GM23338 (cell line): ENCODE data around the gene NCKAP5. TPM values are rescaled to one million over a fixed set of nuclear protein-coding genes. Genes with fewer than 3 reads are reported as not detected.

Experiments
- ATAC-seq: fragments of 200-7000 bp; cut with Tn5 transposase; 3 replicates; pipeline ENCODE4 v1.9.1; 2020
- DNase-seq: peaks from one replicate; pipeline ENCODE4 v3.0.0-alpha.2; 2015; ENCODE audit warnings: low spot score
- H2AFZ ChIP-seq: fragments of 200-600 bp; sonication (generic); 2 replicates; pipeline ENCODE4 v1.8.0; 2016; ENCODE audit warnings: antibody characterized with exemption, mild to moderate bottlenecking, moderate library complexity
- H3F3A ChIP-seq: fragments of 200-600 bp; sonication (generic); replicated peaks from 2 replicates; pipeline ENCODE4 v1.8.0; 2017; ENCODE audit warnings: antibody characterized with exemption, mixed run types, low read depth
- H3K27ac ChIP-seq: fragments of 200-600 bp; sonication (generic); 2 replicates; pipeline ENCODE4 v1.6.1; 2016; ENCODE audit warnings: low read depth
- H3K27me3 ChIP-seq: fragments of 200-600 bp; sonication (generic); 2 replicates; pipeline ENCODE4 v1.8.0; 2016; ENCODE audit warnings: mild to moderate bottlenecking, mixed run types, moderate library complexity; ENCODE audit not compliant: insufficient read depth
- H3K36me3 ChIP-seq: fragments of 200-600 bp; sonication (generic); 2 replicates; pipeline ENCODE4 v1.8.0; 2016; ENCODE audit warnings: mild to moderate bottlenecking; ENCODE audit not compliant: insufficient read depth
- H3K4me1 ChIP-seq: fragments of 200-600 bp; sonication (generic); 2 replicates; pipeline ENCODE4 v1.8.0; 2016; ENCODE audit warnings: mild to moderate bottlenecking, moderate library complexity; ENCODE audit not compliant: insufficient read depth
- H3K4me2 ChIP-seq: fragments of 200-600 bp; sonication (generic); 2 replicates; pipeline ENCODE4 v1.7.1; 2017; ENCODE audit warnings: mixed run types
- H3K4me3 ChIP-seq: fragments of 200-600 bp; sonication (generic); 2 replicates; pipeline ENCODE4 v1.6.1; 2016; ENCODE audit warnings: mixed run types
- H3K79me2 ChIP-seq: fragments of 200-600 bp; sonication (generic); replicated peaks from 2 replicates; pipeline ENCODE4 v1.8.0; 2017; ENCODE audit warnings: mild to moderate bottlenecking; ENCODE audit not compliant: insufficient read depth
- H3K9me2 ChIP-seq: fragments of 200-600 bp; sonication (generic); 2 replicates; pipeline ENCODE4 v1.8.0; 2017; ENCODE audit not compliant: insufficient read depth
- H4K20me1 ChIP-seq: fragments of 200-600 bp; sonication (generic); replicated peaks from 2 replicates; pipeline ENCODE4 v1.8.0; 2017; ENCODE audit warnings: mild to moderate bottlenecking; ENCODE audit not compliant: insufficient read depth
- H3K27ac Mint-ChIP-seq: 2 replicates; pipeline ENCODE4 v1.8.0; 2020; ENCODE audit warnings: inconsistent platforms, mild to moderate bottlenecking, moderate library complexity, mixed read lengths
- H3K27me3 Mint-ChIP-seq: 3 replicates; pipeline ENCODE4 v1.8.0; 2022; ENCODE audit warnings: low read depth, mild to moderate bottlenecking, moderate library complexity, mixed read lengths, inconsistent platforms; ENCODE audit not compliant: insufficient read depth, poor library complexity
- H3K36me3 Mint-ChIP-seq: 3 replicates; pipeline ENCODE4 v1.8.0; 2021; ENCODE audit warnings: low read depth, mild to moderate bottlenecking, inconsistent platforms, moderate library complexity, mixed read lengths
- H3K4me1 Mint-ChIP-seq: 3 replicates; pipeline ENCODE4 v1.8.0; 2020; ENCODE audit warnings: mild to moderate bottlenecking, inconsistent platforms, mixed read lengths
- H3K4me3 Mint-ChIP-seq: 3 replicates; pipeline ENCODE4 v1.8.0; 2021; ENCODE audit warnings: moderate library complexity, mild to moderate bottlenecking, inconsistent platforms, mixed read lengths
- H3K9me3 Mint-ChIP-seq: 3 replicates; pipeline ENCODE4 v1.8.0; 2020; ENCODE audit warnings: moderate library complexity, mild to moderate bottlenecking, inconsistent platforms, mixed read lengths
- CREB1 ChIP-seq: fragments of 250-450 bp; sonication (Bioruptor Pico); IDR thresholded peaks from 2 replicates; pipeline ENCODE4 v1.5.0; 2020; ENCODE audit warnings: low read depth, mild to moderate bottlenecking, moderate library complexity
- ETS1 ChIP-seq: IDR thresholded peaks from 2 replicates; pipeline ENCODE4 v1.6.1; 2016; ENCODE audit warnings: antibody characterized with exemption
- EZH2 ChIP-seq: fragments of 200-600 bp; sonication (generic); IDR thresholded peaks from one replicate; pipeline ENCODE4 v1.8.0; 2017; ENCODE audit warnings: antibody characterized with exemption, mild to moderate bottlenecking, low read depth; ENCODE audit not compliant: unreplicated experiment
- JUNB ChIP-seq: IDR thresholded peaks from one replicate; pipeline ENCODE4 v1.6.1; 2016; ENCODE audit warnings: antibody characterized with exemption; ENCODE audit not compliant: unreplicated experiment
- NANOG ChIP-seq: IDR thresholded peaks from 2 replicates; pipeline ENCODE4 v1.6.1; 2016; ENCODE audit warnings: antibody characterized with exemption, borderline replicate concordance
- POLR2AphosphoS5 ChIP-seq: IDR thresholded peaks from 2 replicates; pipeline ENCODE4 v1.6.1; 2016; ENCODE audit warnings: antibody characterized with exemption, low read depth
- STAT1 ChIP-seq: IDR thresholded peaks from one replicate; pipeline ENCODE4 v1.6.1; 2016; ENCODE audit warnings: antibody characterized with exemption; ENCODE audit not compliant: unreplicated experiment
- ZNF114 ChIP-seq: fragments of 250-450 bp; sonication (Bioruptor Pico); IDR thresholded peaks from 2 replicates; pipeline ENCODE4 v1.5.0; 2020; ENCODE audit warnings: mild to moderate bottlenecking, moderate library complexity
- ZNF331 ChIP-seq: fragments of 250-450 bp; sonication (Bioruptor Pico); IDR thresholded peaks from 2 replicates; pipeline ENCODE4 v1.5.0; 2020; ENCODE audit warnings: low read depth, mild to moderate bottlenecking, moderate library complexity
- ZNF462 ChIP-seq: fragments of 250-450 bp; sonication (Bioruptor Pico); IDR thresholded peaks from 2 replicates; pipeline ENCODE4 v1.5.0; 2020; ENCODE audit warnings: mild to moderate bottlenecking, moderate library complexity
- polyA plus RNA-seq: library from polyadenylated mRNA; unstranded; fragments of >200 nt; fragmentation: Nextera tagmentation; extraction: Ambion mirVana; gene quantifications from 2 replicates; pipeline ENCODE4 v1.2.1, GENCODE V29; 2016
- total RNA-seq: library from RNA; depleted of rRNA; stranded (reverse); fragments of >200 nt; shearing (Covaris generic); gene quantifications from 2 replicates; pipeline ENCODE4 v1.2.3, GENCODE V29; 2014

The NCKAP5 gene
- total and polyA plus RNA-seq, 2 experiments from 2014 or later = 0.34 to 0.73 TPM

GRCh38 chr2:133054297-133054696 lies 514.0 kb downstream of the NCKAP5 start (continued):
- no peak for TF ChIP-seq ZNF462 (CRISPR knock-in tag)
- no peak for TF ChIP-seq ETS1
- no peak for TF ChIP-seq POLR2AphosphoS5
- TF ChIP-seq EZH2 = no peak
- TF ChIP-seq NANOG = no peak

GRCh38 chr2:133053541-133053940 lies 514.7 kb downstream of the NCKAP5 start:
- no peaks in the 10 kb centered on the region for H4K20me1 ChIP-seq
- no peaks in the 10 kb centered on the region for H3K79me2 ChIP-seq
- no peaks in the 10 kb centered on the region for H3K9me2 ChIP-seq
- Mint-ChIP-seq H3K4me3 (no peak overlapping the region), H3K36me3 (no peaks in the 10 kb centered on the region), H3K9me3 (no peaks in the 10 kb centered on the region), H3K4me1 (peaks cover 16% of the 10 kb centered on the region), H3K27me3 (no peaks in the 10 kb centered on the region), H3K27ac (no peak overlapping the region)
- DNase-seq = no peak
- peaks cover 11% of the 10 kb centered on the region for H3K4me1 ChIP-seq
- H3K4me3 ChIP-seq = no peak overlapping the region
- ATAC-seq = no peak
- no peaks in the 10 kb centered on the region for H3K36me3 ChIP-seq
- no peaks in the 10 kb centered on the region for H3K27me3 ChIP-seq
- H2AFZ ChIP-seq = no peak overlapping the region
- peak overlapping the region; percentile 40 for H3K4me2 ChIP-seq
- no peaks in the 10 kb centered on the region for H3F3A ChIP-seq
- H3K27ac ChIP-seq = no peak overlapping the region
- TF ChIP-seq STAT1 (no peak), ZNF462 (CRISPR knock-in tag) (no peak), ZNF114 (CRISPR knock-in tag) (no peak), ZNF331 (CRISPR knock-in tag) (no peak), NANOG (no peak), JUNB (no peak), CREB1 (CRISPR knock-in tag) (no peak)
